Thymus (tissue), 11 donors: Measurements from ENCODE around the gene DOCK4. TPM values are rescaled to one million over a fixed set of nuclear protein-coding genes. Genes with fewer than 3 reads are reported as not detected.
"Not testable (repeated sequence)": the region's sequence is repeated elsewhere in the genome, so short reads cannot be mapped to it uniquely, and the experiment has no call there.

Experiments
- DNase-seq, 9 donors: peaks; one replicate each; pipeline ENCODE4 v3.0.0-alpha.2; 2013; ENCODE audit warnings: low spot score in 9 of 9, low read depth in 6 of 9, missing footprints in 1 of 9
- H3K27ac ChIP-seq, 2 donors: one replicate each; pipeline ENCODE4 v1.5.1; 2013; ENCODE audit warnings: control low read depth in 1 of 2, low read depth in 1 of 2, low read length in 1 of 2, mild to moderate bottlenecking in 1 of 2, moderate library complexity in 1 of 2
- H3K27me3 ChIP-seq, 2 donors: one replicate each; pipeline ENCODE4 v1.5.1; 2013; ENCODE audit warnings: low read length in 1 of 2; ENCODE audit not compliant: control insufficient read depth in 2 of 2, insufficient read depth in 1 of 2
- H3K36me3 ChIP-seq, 2 donors: one replicate each; pipeline ENCODE4 v1.5.1; 2013; ENCODE audit warnings: low read length in 1 of 2, mild to moderate bottlenecking in 1 of 2, moderate library complexity in 1 of 2; ENCODE audit not compliant: control insufficient read depth in 2 of 2, insufficient read depth in 2 of 2
- H3K4me1 ChIP-seq, 2 donors: one replicate each; pipeline ENCODE4 v1.5.1; 2013; ENCODE audit warnings: low read length in 2 of 2; ENCODE audit not compliant: control insufficient read depth in 2 of 2, insufficient read depth in 2 of 2
- H3K4me3 ChIP-seq, 2 donors: one replicate each; pipeline ENCODE4 v1.5.1; 2013; ENCODE audit warnings: low read length in 2 of 2, control low read depth in 1 of 2, mild to moderate bottlenecking in 1 of 2
- H3K9me3 ChIP-seq, 2 donors: one replicate each; pipeline ENCODE4 v1.5.1; 2013; ENCODE audit warnings: low read length in 1 of 2, mild to moderate bottlenecking in 1 of 2; ENCODE audit not compliant: control insufficient read depth in 2 of 2, insufficient read depth in 1 of 2
- WGBS: extraction: QIAGEN DNeasy Blood & Tissue Kit; methylation state at CpG from one replicate; pipeline ENCODE4 v1.1.7; 2013; 5-methylcytosine and 5-hydroxymethylcytosine counted together
- polyA plus RNA-seq: library from polyadenylated mRNA; stranded (reverse); fragments of 200-250 nt; gene quantifications from one replicate; pipeline ENCODE4 v1.2.3, GENCODE V29; 2013
- total RNA-seq: library from RNA; stranded (reverse); fragments of 120-200 nt; gene quantifications from one replicate; pipeline ENCODE4 v1.2.4, GENCODE V29; 2013
- donor health status: healthy.

The DOCK4 gene
- total and polyA plus RNA-seq, 2 donors: 3.5 to 4.7 TPM

- no peaks in the 10 kb centered on the region for H3K9me3 ChIP-seq
- no peaks in the 10 kb centered on the region for H3K36me3 ChIP-seq
- no peak overlapping the region for H3K4me3 ChIP-seq
- no peak overlapping the region for H3K27ac ChIP-seq
- no peak for DNase-seq
- WGBS: 97% methylated on average over 4 of the region's 4 CpGs
- H3K27me3 ChIP-seq: no peaks in the 10 kb centered on the region
- H3K4me1 ChIP-seq: no peaks in the 10 kb centered on the region
Observed at GRCh38 chr7:112136271-112137008, 69.8 kb downstream of the DOCK4 start.

- no peaks in the 10 kb centered on the region for H3K27me3 ChIP-seq
- H3K27ac ChIP-seq: no peak overlapping the region
- WGBS: 95% methylated on average over 1 of the region's 1 CpG
- no peaks in the 10 kb centered on the region for H3K9me3 ChIP-seq
- no peak overlapping the region for H3K4me3 ChIP-seq
- no peaks in the 10 kb centered on the region for H3K4me1 ChIP-seq
- no peak for DNase-seq
- no peaks in the 10 kb centered on the region for H3K36me3 ChIP-seq
Observed at GRCh38 chr7:112135815-112136214, 70.4 kb downstream of the DOCK4 start.

GRCh38 chr7:112134039-112134438 lies 72.2 kb downstream of the DOCK4 start:
- no peak overlapping the region for H3K4me3 ChIP-seq
- no peaks in the 10 kb centered on the region for H3K9me3 ChIP-seq
- no peak for DNase-seq
- H3K36me3 ChIP-seq: no peaks in the 10 kb centered on the region
- WGBS: 95% methylated on average over 3 of the region's 3 CpGs
- no peak overlapping the region for H3K27ac ChIP-seq
- no peaks in the 10 kb centered on the region for H3K27me3 ChIP-seq
- no peaks in the 10 kb centered on the region for H3K4me1 ChIP-seq

- over 99% methylated on average over 7 of the region's 7 CpGs for WGBS
- DNase-seq: no peak
- no peak overlapping the region for H3K27ac ChIP-seq
- H3K4me3 ChIP-seq: no peak overlapping the region
- no peaks in the 10 kb centered on the region for H3K36me3 ChIP-seq
- H3K27me3 ChIP-seq: no peaks in the 10 kb centered on the region
- H3K4me1 ChIP-seq: no peaks in the 10 kb centered on the region
- no peaks in the 10 kb centered on the region for H3K9me3 ChIP-seq
Observed at GRCh38 chr7:112133328-112133727, 72.9 kb downstream of the DOCK4 start.

- no peak overlapping the region for H3K4me3 ChIP-seq
- H3K27ac ChIP-seq: no peak overlapping the region
- no peaks in the 10 kb centered on the region for H3K4me1 ChIP-seq
- H3K36me3 ChIP-seq: no peaks in the 10 kb centered on the region
- 70% methylated on average over 4 of the region's 4 CpGs for WGBS
- no peak for DNase-seq
- no peaks in the 10 kb centered on the region for H3K9me3 ChIP-seq
- no peaks in the 10 kb centered on the region for H3K27me3 ChIP-seq
Observed at GRCh38 chr7:112132051-112132694, 74.0 kb downstream of the DOCK4 start.

GRCh38 chr7:112130729-112131410 lies 75.3 kb downstream of the DOCK4 start:
- Histone ChIP-seq H3K9me3 (no peaks in the 10 kb centered on the region), H3K27ac (no peak overlapping the region), H3K36me3 (no peaks in the 10 kb centered on the region), H3K27me3 (no peaks in the 10 kb centered on the region), H3K4me1 (no peaks in the 10 kb centered on the region), H3K4me3 (no peak overlapping the region)
- no peak for DNase-seq
- WGBS: 91% methylated on average over 10 of the region's 10 CpGs

- no peak for DNase-seq
- no peak overlapping the region for H3K27ac ChIP-seq
- H3K4me1 ChIP-seq: no peaks in the 10 kb centered on the region
- H3K27me3 ChIP-seq: no peaks in the 10 kb centered on the region
- no peaks in the 10 kb centered on the region for H3K36me3 ChIP-seq
- no peaks in the 10 kb centered on the region for H3K9me3 ChIP-seq
- H3K4me3 ChIP-seq: no peak overlapping the region
- WGBS: 90% methylated on average over 5 of the region's 5 CpGs
Observed at GRCh38 chr7:112129655-112130323, 76.4 kb downstream of the DOCK4 start.

- H3K4me1 ChIP-seq, H3K4me3 ChIP-seq, H3K36me3 ChIP-seq, H3K9me3 ChIP-seq, H3K27me3 ChIP-seq, H3K27ac ChIP-seq, DNase-seq: not testable (repeated sequence)
- WGBS: 97% methylated on average over 6 of the region's 8 CpGs
Observed at GRCh38 chr7:112128461-112129425, 77.5 kb downstream of the DOCK4 start.
